ENCODE measurements around the gene TBC1D8.

TBC1D8 gene

DNA sequence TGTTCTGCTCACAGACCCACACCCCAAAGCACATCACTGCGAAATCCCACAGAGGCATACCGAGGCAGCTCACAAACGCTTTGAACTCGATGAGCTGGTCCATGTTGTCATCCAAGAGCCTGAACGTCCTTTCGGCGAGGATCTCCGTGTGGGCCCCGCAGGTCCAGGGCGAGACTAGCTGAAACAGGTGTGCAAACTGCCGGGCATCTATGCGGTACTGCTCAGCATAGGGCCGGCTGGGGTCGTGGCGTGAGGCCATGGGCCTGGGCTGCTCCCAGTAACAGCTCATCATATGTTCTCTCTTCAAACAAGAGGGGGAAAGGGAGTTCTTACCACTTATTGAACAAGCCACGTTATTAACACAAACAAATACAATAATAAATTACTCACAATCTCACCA, 129.0 kb downstream of the TBC1D8 start:
- DNase-seq = no peak

DNA sequence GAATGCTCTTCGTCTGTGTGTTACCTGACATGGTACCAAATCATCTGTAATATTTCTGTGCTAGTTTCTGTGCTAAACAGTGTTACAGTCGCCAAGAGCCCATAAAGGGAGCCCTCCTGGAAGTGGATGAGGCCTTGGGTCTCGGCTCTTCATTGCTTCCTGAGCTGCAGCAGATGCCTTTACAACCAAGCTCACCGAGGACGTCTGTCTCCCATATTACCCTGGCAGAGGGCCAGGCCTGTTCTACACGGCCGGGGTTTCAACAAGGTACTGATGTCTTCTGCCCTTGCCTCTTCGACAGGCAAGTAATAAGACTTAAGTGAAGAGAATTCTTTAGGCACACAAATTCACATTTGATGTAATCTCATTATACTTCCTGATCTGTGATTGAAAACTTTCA, 132.2 kb downstream of the TBC1D8 start:
- no peak for DNase-seq

DNA sequence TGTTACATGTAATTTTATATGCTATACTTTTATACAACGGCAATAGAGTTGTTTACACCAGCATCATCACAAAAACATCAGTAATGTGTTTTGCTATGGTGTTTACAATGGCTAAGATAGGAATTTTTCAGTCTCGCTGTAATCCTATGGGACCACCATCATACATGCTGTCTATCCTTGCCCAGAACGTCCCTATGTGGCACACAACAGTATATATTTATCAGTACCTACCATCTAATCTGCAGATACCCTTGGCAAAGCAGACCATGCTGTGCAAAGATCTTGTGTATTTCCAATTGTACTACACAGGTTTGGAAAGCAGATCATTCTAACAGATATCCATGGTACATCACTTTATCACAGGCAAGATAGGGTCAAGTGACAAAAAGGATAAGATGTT, 133.8 kb downstream of the TBC1D8 start:
- no peak for DNase-seq

DNA sequence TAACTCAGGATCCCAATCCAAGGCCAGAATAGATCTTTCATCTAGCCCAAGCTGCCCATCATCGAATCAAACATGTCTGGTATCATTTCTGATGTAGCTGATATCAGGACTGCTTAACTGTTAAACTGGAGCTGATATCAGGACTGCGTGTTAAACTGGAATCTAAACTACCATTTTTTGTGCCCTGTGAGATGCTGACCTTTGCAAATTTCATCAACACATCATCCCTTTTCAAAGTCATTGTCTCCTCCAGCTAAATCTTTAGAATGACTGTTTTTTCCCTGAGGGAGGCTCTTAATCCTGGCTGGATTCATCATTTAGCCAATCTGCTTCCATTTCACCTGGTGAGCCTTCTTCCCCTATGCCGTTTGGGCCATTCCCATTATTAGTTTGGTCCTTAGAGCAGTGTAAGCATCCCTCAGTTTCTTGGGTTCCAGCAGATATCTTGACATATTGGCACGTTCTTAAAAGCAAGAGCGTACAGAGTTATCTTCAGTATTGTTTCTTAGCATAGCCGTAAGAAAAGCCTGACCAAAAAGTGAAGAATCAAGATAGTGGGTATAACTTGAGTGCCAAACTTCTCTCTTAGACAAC, 136.8 kb downstream of the TBC1D8 start:
- DNase-seq = no peak

DNA sequence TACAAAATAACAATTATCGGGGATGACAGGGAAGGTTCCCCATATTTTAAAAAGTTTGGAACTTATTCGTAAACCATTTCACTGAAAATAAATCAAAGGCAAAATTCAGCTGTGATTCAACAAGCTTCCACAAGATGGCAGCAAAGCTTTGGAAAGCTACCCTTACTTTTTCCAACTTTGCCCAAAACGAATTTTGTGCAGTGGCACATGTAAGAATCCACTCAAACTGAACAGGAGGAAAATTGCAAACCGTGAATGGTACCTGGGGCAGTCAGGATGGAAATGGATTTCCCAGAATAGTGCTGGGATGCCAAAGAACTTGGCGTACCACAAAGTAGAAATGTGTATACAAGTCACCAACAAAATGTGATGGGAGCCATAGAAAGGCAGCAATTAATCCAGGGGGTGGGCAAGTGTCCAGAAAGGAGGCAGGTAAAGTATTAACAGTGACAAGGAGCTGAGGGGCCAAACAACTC, 138.4 kb downstream of the TBC1D8 start:
- DNase-seq = peak; percentile 44

DNA sequence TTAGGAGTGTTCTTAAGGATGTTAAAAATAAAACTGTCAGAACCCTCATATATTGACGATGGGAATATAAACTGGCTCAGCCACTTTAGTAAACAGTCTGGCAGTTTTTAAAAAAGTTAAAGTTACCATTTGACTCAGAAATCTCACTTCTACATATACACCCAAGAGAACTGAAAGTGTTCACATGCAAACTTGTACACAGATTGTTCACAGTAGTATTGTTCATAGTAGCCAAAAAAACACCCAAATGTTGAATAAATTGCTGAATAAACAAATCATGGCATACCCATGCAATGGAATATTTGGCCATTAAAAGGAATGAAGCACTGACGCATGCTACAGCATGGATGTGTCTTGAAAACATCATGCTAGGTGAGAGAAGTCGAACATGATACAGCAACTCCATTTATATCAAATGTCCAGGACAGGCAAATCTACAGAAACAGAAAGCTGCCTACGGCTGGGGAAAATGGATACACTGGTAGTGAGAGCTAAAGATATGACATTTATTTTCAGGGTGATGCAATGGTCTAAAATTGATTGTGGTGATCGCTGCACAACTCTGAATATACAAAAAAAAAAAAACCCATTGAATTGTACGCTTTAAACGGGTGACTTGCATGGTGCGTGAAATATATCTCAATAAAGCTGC, 139.0 kb downstream of the TBC1D8 start:
- DNase-seq = peak; percentile 58

DNA sequence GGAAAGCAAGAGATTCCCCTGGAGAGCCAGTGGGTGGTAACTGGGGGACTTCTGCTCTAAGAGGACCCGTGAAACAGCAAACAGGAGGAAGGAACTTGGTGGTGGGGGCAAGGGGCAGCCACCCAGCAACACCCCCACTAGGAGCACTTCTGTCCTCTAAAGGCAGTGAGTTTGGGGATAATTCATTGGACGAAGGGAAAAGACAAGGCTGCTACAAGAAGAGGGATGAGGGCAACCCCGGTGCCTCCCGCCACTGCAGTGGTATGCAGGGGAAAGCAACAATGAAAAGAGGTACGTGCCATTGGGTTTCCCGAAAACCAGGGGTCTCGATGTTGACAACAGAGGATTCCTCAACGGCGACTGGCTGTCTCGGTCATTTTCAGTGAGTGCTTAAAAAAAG, 140.0 kb downstream of the TBC1D8 start:
- DNase-seq = no peak

DNA sequence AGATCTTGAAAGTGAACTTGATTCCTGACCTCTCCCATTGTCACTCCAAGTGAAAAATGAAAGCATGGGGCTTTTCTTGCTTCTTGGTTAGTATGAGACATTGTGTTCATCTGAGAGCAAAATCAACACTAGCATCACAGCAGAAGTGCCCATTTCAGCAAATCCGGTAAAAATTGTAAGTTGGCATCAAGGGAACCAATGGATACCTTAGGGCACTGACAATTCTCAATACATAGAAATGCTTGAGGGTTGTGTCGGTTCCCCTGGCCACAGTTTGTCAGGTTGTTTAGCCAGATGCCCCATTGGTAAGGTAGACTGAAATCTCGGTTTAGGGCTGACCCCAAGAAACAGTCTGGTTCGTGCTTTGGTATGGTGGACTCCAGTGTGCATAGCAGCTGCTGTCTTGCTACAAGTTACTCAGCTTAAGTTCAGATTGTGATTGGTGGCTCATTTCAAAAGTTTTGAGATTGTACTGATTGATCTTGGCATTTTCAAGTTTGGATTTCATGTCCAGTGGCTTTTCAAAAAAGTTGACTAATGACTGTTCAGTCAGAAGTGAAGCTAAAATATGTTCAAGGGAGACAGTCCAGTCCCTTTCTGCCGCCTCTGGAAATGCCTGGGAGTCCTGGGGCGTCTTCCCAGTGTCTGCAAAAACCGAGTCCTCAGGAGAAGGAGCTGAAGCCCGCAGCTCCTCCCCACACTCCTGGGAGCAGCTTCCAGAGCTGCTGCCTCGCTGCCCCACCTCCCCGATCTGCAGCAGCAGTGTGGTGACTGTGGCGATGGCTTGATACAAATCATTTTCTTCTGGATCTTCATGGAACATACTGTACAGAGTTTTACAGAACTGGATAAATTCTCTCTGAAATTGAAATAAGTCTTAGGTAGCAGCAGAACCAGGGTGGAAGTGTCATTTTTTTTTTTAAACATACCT, 143.5 kb downstream of the TBC1D8 start:
- peak; percentile 38 for DNase-seq

DNA sequence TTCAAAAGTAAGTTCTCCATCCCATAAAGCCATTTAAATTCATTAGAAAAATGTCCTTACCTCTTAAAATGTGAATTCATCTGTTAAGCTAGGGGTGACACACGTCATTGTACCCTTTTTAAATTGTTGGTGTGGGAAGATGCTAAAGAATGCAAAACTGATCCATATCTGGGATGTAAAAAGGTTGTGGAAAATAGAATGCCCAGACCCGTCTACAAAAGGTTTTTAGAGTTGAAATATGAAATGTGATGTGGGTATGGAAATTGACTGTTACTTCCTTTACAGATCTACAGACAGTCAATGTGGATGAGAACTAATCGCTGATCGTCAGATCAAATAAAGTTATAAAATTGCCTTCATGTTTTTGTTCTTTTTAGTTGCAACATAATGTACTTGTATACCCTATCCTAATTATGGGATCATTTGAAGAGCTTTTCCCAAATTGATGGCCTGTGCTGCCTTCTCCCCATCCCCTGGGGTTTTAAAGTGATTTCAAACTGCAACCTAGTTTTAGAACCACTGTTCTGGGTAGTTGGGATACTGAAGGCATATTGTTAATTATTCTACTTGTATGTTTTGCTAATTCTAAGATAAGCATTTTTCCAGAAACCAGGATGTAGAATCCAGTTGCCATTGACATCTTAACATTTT, 145.0 kb downstream of the TBC1D8 start:
- DNase-seq = no peak

DNA sequence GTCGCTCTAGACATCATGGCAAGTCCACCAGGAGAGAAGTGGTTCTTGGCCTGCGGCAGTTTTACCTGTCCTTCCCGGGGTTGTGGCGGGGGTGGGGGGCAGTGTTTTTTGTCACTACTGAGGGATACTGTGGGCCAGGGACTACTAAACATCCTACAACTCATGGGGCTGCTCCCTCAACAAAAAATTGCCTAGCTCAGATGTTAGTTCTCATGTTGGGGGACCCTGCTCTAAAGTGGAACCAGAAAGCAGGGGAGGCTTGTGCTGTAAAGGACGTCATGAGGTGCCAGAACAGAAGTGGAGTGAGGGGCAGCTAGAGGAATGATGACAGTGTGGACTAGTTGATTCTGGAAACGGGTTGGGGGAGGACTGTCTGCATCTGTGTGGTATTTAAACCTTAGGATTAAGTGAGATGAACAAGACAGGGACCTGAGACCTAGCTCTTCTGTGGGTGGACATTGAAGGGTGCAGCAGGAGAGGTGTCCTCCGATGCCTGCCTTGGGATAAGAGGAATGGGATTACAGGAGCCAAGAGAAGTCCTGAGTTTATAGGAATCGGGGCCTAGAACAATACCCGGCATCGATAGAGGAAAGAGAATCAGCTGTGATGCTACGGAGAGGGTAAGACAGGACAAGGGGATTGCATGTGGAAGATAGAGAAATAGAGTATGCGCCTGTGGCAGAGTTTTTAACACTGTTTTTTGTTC, 146.4 kb downstream of the TBC1D8 start:
- no peak for DNase-seq

DNA sequence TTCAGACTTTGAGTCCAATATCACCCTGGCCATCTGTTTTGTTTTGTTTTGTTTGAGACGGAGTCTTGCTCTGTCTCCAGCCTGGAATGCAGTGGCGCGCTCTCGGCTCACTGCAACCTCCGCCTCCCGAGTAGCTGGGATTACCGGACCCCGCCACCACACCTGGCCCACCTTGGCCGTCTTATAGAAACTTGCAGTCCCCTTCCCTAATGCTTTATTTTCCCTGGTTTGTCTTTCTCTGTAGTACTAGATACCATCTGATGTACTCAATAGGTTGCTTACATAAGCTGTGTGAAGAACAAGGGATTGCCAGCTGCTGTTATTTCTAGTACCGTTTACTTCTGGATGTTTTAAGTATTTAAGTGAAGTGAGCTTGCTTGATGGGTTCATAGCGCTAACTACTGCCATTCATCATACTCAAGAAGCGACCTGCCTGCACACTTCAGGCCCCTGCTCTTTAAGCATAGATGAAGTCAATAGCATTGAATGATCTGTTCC, 147.9 kb downstream of the TBC1D8 start:
- DNase-seq = no peak

DNA sequence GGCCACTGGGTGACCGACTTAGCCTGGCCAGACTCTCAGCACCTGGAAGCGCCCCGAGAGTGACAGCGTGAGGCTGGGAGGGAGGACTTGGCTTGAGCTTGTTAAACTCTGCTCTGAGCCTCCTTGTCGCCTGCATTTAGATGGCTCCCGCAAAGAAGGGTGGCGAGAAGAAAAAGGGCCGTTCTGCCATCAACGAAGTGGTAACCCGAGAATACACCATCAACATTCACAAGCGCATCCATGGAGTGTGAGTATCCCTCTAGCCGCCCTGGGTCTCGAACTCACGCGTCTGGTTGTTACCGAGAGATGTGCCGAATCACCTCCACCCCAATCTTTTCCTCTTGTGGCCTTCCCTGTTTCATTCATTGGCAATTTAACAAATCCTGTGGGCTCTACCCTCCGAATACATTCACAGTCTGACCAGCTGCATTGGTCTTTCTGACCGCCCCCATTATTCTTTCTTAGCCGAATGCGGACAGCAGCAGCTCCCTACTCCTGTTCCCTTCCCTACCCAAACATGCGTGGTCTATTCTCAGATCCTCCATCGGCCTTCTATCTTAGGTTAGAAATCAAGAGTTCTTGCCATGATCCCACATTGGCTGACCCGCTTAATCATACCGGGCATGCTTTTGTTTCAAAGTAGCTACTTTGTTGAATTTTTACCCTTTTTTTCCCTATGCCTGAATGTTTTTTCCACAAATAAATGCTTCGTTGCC, 148.5 kb downstream of the TBC1D8 start:
- DNase-seq = peak; percentile 40

DNA sequence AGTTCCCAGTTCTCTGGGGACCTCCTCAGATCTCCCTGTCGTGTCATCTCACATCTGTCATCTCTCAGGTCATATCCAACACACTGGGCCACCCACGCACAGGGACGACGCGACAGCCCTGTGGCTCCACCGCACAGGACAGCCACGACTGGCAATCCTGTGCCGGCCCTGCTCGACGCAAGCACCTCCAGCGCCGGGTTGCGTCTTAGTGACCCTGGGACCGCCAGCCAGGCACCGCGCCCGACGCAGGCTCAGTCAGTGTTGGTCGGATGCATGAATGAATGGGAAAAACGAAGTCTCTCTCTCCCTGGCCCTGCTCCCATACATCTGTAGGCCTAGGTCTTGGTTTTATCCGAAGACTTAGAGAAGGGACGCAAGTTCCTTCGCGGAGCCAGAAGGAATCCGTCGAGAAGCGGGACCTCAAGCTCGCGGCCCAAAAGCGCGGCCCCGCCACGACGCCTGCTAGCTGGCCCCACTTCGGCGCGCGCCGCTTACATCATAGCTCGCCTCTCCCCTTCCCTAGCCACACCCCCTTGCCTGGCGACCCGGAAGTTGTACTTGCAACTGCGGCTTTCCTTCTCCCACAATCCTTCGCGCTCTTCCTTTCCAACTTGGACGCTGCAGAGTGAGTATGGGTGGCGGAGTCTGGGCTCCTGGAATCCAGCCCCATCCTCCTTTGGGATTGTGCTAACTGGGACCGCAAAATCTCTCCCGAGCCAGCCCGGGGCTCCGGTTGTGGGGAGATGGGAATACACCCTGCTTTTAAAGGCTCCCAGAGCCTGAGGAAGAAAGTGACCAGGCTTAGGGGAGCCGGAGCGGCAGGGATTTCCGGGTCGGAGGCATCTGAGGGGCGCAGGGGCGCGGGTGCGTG, 149.3 kb downstream of the TBC1D8 start, which contains the start of gene RPL31:
TSS of gene RPL31 (plus strand) at position 599 of the 871 bp plus-strand sequence. CDS start 413 bp downstream, outside the sequence.
- peak; percentile 98 for DNase-seq

DNA sequence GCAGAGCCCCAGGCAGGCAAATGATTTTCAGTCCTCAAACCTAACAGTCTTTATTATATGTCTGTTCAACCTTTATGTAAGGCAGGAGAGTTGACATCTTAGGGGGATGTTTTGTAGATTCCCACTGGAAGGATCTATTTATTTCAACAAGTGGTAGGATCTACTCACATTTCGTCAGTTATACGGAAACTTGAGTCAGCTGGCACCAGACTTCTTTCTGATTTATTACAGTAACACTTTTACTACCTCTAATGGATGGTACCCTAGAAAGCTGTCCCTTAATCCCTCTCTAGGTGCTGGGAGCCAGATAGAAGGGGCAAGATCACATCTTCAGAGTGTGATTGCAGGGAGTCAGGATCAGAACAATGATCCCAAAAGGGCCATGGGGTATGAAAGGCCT, 151.2 kb downstream of the TBC1D8 start:
- no peak for DNase-seq

DNA sequence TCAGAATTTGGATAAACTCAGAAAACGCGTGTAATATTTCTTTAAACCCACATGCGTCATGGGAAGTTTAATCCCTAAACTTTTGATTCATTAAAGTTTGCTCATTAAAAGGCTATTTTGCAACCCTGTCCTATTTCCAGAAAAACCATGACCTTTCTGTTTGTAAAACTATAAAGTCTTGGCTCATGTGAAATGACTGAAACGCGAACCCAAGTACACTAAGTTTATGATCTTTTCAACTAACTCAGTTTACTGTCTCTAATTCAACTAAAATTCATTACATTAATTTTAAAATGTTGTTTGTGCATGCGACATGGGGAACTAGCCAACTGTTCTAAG, 153.0 kb downstream of the TBC1D8 start:
- DNase-seq = no peak

DNA sequence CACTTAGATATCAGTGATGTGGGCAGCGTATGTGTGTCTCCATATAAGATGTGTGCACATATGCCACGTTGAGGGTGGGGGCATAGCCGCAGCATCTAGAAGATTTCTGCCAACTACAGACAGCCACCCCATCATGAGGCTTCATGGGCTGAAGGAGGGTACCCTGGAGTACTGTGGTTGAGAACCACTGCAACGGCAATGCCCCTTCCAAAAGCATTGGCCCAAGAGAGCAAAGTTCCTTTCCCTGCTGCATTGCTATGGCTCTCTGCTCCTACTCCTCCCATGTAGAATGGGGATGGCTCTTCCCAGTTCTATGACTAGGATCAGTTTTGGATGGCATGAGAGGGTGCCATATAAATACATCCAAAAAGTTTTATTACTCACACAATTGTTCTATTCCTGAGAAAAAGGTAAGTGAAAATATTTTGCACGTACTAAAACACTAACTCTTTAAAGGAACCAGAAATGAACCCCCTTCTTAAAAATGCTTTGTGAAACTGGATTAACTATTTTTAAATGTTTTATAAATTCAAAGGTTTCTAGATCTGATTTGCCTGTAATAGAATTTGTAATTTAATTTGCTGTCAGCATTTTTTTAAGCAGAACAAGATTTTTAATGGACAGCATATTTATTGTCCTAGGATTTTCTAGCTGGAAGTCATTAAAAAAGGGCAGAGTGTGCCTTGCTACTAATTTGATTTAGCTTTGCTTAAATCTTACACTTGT, 153.5 kb downstream of the TBC1D8 start:
- no peak for DNase-seq

DNA sequence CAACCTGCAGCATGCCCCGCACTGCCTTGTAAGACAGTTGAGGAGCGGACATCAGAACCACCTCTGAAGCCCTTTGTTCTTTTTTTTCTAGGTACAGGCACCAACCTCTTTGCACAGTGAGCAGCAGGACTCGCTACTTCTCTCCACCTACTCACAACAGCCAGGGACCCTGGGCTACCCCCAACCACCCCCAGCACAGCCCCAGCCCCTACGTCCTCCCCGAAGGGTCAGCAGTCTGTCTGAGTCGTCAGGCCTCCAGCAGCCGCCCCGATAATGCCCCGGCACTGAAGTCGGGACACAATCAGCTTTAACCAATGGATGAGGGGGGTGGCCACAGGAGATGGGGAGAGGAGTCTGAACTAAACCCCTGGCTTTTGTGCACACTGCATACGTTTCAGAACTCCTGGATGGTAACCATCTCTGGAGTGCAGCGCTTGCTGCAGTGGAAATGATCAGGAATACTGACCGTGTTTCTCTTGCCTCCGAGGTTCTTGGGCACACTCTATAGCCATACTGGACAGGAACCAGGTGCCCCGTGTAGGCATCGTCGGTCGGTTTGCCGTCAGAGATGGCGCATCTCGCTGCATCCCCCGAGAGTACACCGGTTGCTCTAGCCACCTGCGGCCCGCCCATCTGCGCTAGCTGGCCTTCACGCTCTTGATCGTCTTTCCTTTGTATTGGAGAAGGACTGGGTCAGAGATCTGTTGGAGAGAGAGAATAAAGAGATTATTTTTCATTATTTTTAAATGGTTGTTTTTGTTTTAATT, 155.7 kb downstream of the TBC1D8 start:
- no peak for DNase-seq

DNA sequence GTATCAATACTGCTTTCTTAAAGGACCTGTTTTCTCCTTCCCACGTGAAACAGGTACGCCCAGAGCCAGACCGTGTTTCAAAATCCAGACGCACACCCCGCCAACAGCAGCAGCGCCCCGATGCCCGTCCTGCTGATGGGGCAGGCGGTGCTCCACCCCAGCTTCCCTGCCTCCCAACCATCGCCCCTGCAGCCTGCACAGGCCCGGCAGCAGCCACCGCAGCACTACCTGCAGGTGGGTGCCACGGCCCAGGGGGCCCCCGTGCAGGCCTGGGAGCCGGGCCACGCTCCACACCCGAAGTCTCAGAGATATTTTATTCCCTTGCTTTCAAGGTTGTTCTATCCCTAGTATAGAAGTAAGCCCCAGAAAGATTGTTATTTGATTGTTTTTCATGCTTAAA, 157.9 kb downstream of the TBC1D8 start:
- no peak for DNase-seq

DNA sequence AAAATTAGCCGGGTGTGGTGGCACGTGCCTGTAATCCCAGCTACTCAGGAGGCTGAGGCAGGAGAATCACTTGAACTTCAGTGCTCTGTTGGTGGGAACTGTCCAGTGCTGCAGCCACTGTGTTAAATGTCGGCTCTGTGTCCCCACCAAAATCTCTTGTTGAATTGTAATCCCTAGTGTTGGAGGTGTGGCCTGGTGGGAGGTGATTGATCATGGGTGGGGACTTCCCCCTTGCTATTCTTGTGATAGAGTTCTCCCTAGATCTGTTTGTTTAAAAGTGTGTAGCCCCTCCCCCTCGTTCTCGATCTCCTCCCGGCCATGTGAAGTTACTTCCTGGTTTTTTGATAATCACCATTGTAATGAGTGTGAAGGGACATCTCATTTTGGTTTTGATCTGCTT, 158.9 kb downstream of the TBC1D8 start:
- no peak for DNase-seq
